ENCODE measurements around the gene CALHM2. TPM values are rescaled to one million over a fixed set of nuclear protein-coding genes. Genes with fewer than 3 reads are reported as not detected.

Gene CALHM2
- total RNA-seq, 1 experiment from 2014 or later: 1.9 TPM

- no peak for DNase-seq (ENCODE audit: low spot score)
- H3K9me3 Mint-ChIP-seq: no peaks in the 10 kb centered on the region
- TF ChIP-seq E2F5 (CRISPR knock-in tag; IDR thresholded peaks at IDR 0.05) (no peak), ZNF138 (CRISPR knock-in tag; conservative IDR thresholded peaks at IDR 0.05) (no peak), CREM (CRISPR knock-in tag; IDR thresholded peaks at IDR 0.05) (no peak), ZNF423 (CRISPR knock-in tag; IDR thresholded peaks at IDR 0.05) (no peak), GRHL2 (CRISPR knock-in tag; IDR thresholded peaks at IDR 0.05; ENCODE audit: insufficient replicate concordance, severe bottlenecking) (no peak), RORB (CRISPR knock-in tag; IDR thresholded peaks at IDR 0.05) (no peak), ELF4 (CRISPR knock-in tag; IDR thresholded peaks at IDR 0.05; ENCODE audit: low read depth) (no peak), GABPB1 (CRISPR knock-in tag; IDR thresholded peaks at IDR 0.05) (no peak)
- H3K36me3 Mint-ChIP-seq: no peaks in the 10 kb centered on the region
- ATAC-seq: no peak
- ChIA-PET POLR2A (interaction anchor here (1.1 kb wide), 1 partner anchor 10 kb away, joined by 3 read pairs; no protein-coding TSS in a partner anchor), CTCF (no interaction called here)
- H3K4me1 Mint-ChIP-seq: peaks cover 7% of the 10 kb centered on the region
- H3K27me3 Mint-ChIP-seq (ENCODE audit: low read depth): no peaks in the 10 kb centered on the region
- H3K4me3 Mint-ChIP-seq: no peak within 1 kb of the TSS
- H3K27ac Mint-ChIP-seq: no peak within 1 kb of the TSS
Measured at GRCh38 chr10:103479135-103479534, 27.0 kb upstream of the CALHM2 start, which contains the start of gene CALHM3. TSS of gene CALHM3 (minus strand) at chr10:103479240. CDS start at chr10:103479032, 208 bp downstream.

GRCh38 chr10:103478671-103479070 is 26.5 kb upstream of the CALHM2 start:
- H3K36me3 Mint-ChIP-seq: no peaks in the 10 kb centered on the region
- CTCF ChIA-PET: no interaction called here
- no peak overlapping the region for H3K4me3 Mint-ChIP-seq
- ATAC-seq (no peak), DNase-seq (ENCODE audit: low spot score) (no peak)
- H3K4me1 Mint-ChIP-seq: peaks cover 7% of the 10 kb centered on the region
- TF ChIP-seq NR1H2 (CRISPR knock-in tag; IDR thresholded peaks at IDR 0.05) (no peak), AFF4 (CRISPR knock-in tag; IDR thresholded peaks at IDR 0.05; ENCODE audit: borderline replicate concordance) (no peak), CDX4 (CRISPR knock-in tag; IDR thresholded peaks at IDR 0.05; ENCODE audit: borderline replicate concordance) (no peak), IRF1 (CRISPR knock-in tag; IDR thresholded peaks at IDR 0.05) (no peak), SMAD4 (CRISPR knock-in tag; IDR thresholded peaks at IDR 0.05) (no peak), IRF2 (CRISPR knock-in tag; IDR thresholded peaks at IDR 0.05; ENCODE audit: borderline replicate concordance, low read depth) (no peak), STAT6 (CRISPR knock-in tag; conservative IDR thresholded peaks at IDR 0.05; ENCODE audit: low read depth) (no peak)
- H3K27me3 Mint-ChIP-seq (ENCODE audit: low read depth): no peaks in the 10 kb centered on the region
- POLR2A ChIA-PET: interaction anchor here (1.1 kb wide), 1 partner anchor 10 kb away, joined by 3 read pairs; no protein-coding TSS in a partner anchor
- no peaks in the 10 kb centered on the region for H3K9me3 Mint-ChIP-seq
- H3K27ac Mint-ChIP-seq: no peak overlapping the region
